ENCODE measurements around the gene CDC37. TPM values are rescaled to one million over a fixed set of nuclear protein-coding genes. Genes with fewer than 3 reads are reported as not detected.

CDC37 gene
- polyA plus RNA-seq, 1 donor (not counting 4 experiments of a cell fraction or from before 2014, with no cell fraction given): 376 TPM

GRCh38 chr19:10398819-10399218 lies 4.5 kb downstream of the CDC37 start:
- H4K20me1 ChIP-seq (ENCODE audit: control insufficient read depth, extremely low read depth, insufficient read depth, low read length): peaks cover 23% of the 10 kb centered on the region
- no peak for FAIRE-seq

GRCh38 chr19:10395917-10396316 lies 7.4 kb downstream of the CDC37 start:
- Histone ChIP-seq H3K27ac (ENCODE audit: control insufficient read depth, insufficient read depth, low read length) (no peak overlapping the region), H2AFZ (ENCODE audit: control insufficient read depth, low read length) (no peak overlapping the region), H3K4me3 (ENCODE audit: control insufficient read depth in 2 of 3, extremely low read depth in 1 of 3, insufficient read depth in 2 of 3, low read depth in 1 of 3, low read length in 3 of 3) (no peak overlapping the region), H3K9me3 (ENCODE audit: control insufficient read depth, low read depth, low read length) (no peaks in the 10 kb centered on the region), H3K27me3 (ENCODE audit: control insufficient read depth, extremely low read depth, insufficient read depth, low read length) (no peaks in the 10 kb centered on the region), H3K36me3 (ENCODE audit: control insufficient read depth in 2 of 2, extremely low read depth in 1 of 2, insufficient read depth in 2 of 2, low read length in 2 of 2) (peaks cover 37 to 48% of the 10 kb centered on the region in 2 experiments), H3K9ac (ENCODE audit: control insufficient read depth, extremely low read depth, insufficient read depth, low read length) (no peak overlapping the region), H4K20me1 (ENCODE audit: control insufficient read depth, extremely low read depth, insufficient read depth, low read length) (peaks cover 16% of the 10 kb centered on the region), H3K9me1 (ENCODE audit: control insufficient read depth, extremely low read depth, insufficient read depth, low read length) (no peaks in the 10 kb centered on the region), H3K79me2 (ENCODE audit: control insufficient read depth, insufficient read depth, low read length) (peaks cover 51% of the 10 kb centered on the region), H3K4me1 (ENCODE audit: control insufficient read depth, extremely low read depth, insufficient read depth, low read length) (peaks cover 3% of the 10 kb centered on the region), H3K4me2 (ENCODE audit: control insufficient read depth, extremely low read depth, insufficient read depth, low read depth, low read length) (no peak overlapping the region)
- no peak for FAIRE-seq
- no peak for TF ChIP-seq CTCF (optimal IDR thresholded peaks at IDR 0.05 in 1 of 3, IDR thresholded peaks at IDR 0.05 in 1 of 3, conservative IDR thresholded peaks at IDR 0.05 in 1 of 3; ENCODE audit: extremely low read depth in 1 of 3, insufficient read depth in 2 of 3, low read length in 3 of 3)
- dilution Hi-C loops (cut with MboI; ENCODE audit: extremely low pct_ligation_motif_present, low sequenced_read_pairs): no loop called here
- no peak for DNase-seq (ENCODE audit: low read depth, low spot score)

More at GRCh38 chr19:10398819-10399218, 4.5 kb downstream of the CDC37 start:
- TF ChIP-seq EZH2 (IDR thresholded peaks at IDR 0.05; ENCODE audit: low read length): no peak
- TF ChIP-seq CTCF (optimal IDR thresholded peaks at IDR 0.05 in 1 of 3, IDR thresholded peaks at IDR 0.05 in 1 of 3, conservative IDR thresholded peaks at IDR 0.05 in 1 of 3; ENCODE audit: extremely low read depth in 1 of 3, insufficient read depth in 2 of 3, low read length in 3 of 3): no peak
- Histone ChIP-seq H3K79me2 (ENCODE audit: control insufficient read depth, insufficient read depth, low read length) (peaks cover 75% of the 10 kb centered on the region), H3K4me2 (ENCODE audit: control insufficient read depth, extremely low read depth, insufficient read depth, low read depth, low read length) (no peak overlapping the region), H3K27me3 (ENCODE audit: control insufficient read depth, extremely low read depth, insufficient read depth, low read length) (no peaks in the 10 kb centered on the region), H3K4me3 (ENCODE audit: control insufficient read depth in 2 of 3, extremely low read depth in 1 of 3, insufficient read depth in 2 of 3, low read depth in 1 of 3, low read length in 3 of 3) (no peak overlapping the region), H3K9ac (ENCODE audit: control insufficient read depth, extremely low read depth, insufficient read depth, low read length) (no peak overlapping the region), H3K9me3 (ENCODE audit: control insufficient read depth, low read depth, low read length) (no peaks in the 10 kb centered on the region), H3K4me1 (ENCODE audit: control insufficient read depth, extremely low read depth, insufficient read depth, low read length) (peaks cover 17% of the 10 kb centered on the region), H3K27ac (ENCODE audit: control insufficient read depth, insufficient read depth, low read length) (no peak overlapping the region), H3K9me1 (ENCODE audit: control insufficient read depth, extremely low read depth, insufficient read depth, low read length) (no peaks in the 10 kb centered on the region), H2AFZ (ENCODE audit: control insufficient read depth, low read length) (no peak overlapping the region), H3K36me3 (ENCODE audit: control insufficient read depth in 2 of 2, extremely low read depth in 1 of 2, insufficient read depth in 2 of 2, low read length in 2 of 2) (peaks cover 23 to 35% of the 10 kb centered on the region in 2 experiments)
- DNase-seq (ENCODE audit: low read depth, low spot score): no peak
- dilution Hi-C loops (cut with MboI; ENCODE audit: extremely low pct_ligation_motif_present, low sequenced_read_pairs): no loop called here
